OCI-LY7 (cell line): ENCODE data around the gene FHOD3. TPM values are rescaled to one million over a fixed set of nuclear protein-coding genes. Genes with fewer than 3 reads are reported as not detected.
A peak's percentile ranks its signal among the peaks of the same experiment; 100 is the strongest.

ENCODE experiments used
- BruUV-seq: library from RNA; stranded (reverse); fragments of 400-500 nt; replicated peaks from 2 replicates; lab custom pipeline; 2021; lab: Mats Ljungman, UMichigan
- CTCF ChIA-PET: fragments of 300-600 bp; sonication (Branson Sonifier 250); formaldehyde crosslinking; loops from one replicate; lab custom pipeline; 2022; ENCODE audit warnings: antibody characterized with exemption; ENCODE audit not compliant: unreplicated experiment; lab: Charles Lee
- POLR2A ChIA-PET: fragments of 300-600 bp; sonication (Branson Sonifier 250); formaldehyde crosslinking; loops from one replicate; lab custom pipeline; 2022; ENCODE audit warnings: antibody characterized with exemption; lab: Charles Lee
- DNase-seq: peaks from one replicate; pipeline ENCODE4 v3.0.0-alpha.2; 2015; ENCODE audit warnings: low spot score
- H2AFZ ChIP-seq: fragments of 200-600 bp; sonication (generic), shearing (Covaris generic); 2 replicates; pipeline ENCODE4 v1.6.1; 2014; ENCODE audit warnings: mild to moderate bottlenecking, antibody characterized with exemption, low read length, moderate library complexity
- H3K27ac ChIP-seq: fragments of 200-600 bp; sonication (generic); 2 replicates; pipeline ENCODE4 v1.5.1; 2014; ENCODE audit warnings: mixed run types, low read depth, mild to moderate bottlenecking, moderate library complexity, low read length, inconsistent platforms; ENCODE audit not compliant: poor library complexity, severe bottlenecking
- H3K36me3 ChIP-seq: fragments of 200-600 bp; sonication (generic); 2 replicates; pipeline ENCODE4 v1.6.1; 2014; ENCODE audit warnings: mild to moderate bottlenecking, antibody characterized with exemption, low read length, moderate library complexity, mixed read lengths; ENCODE audit not compliant: insufficient read depth
- H3K4me1 ChIP-seq: fragments of 200-600 bp; sonication (generic); 2 replicates; pipeline ENCODE4 v1.5.1; 2014; ENCODE audit warnings: mild to moderate bottlenecking, low read length; ENCODE audit not compliant: insufficient read depth, poor library complexity, severe bottlenecking
- H3K4me2 ChIP-seq: fragments of 200-600 bp; sonication (generic); 2 replicates; pipeline ENCODE4 v1.6.1; 2014; ENCODE audit warnings: mild to moderate bottlenecking, low read length
- H3K4me3 ChIP-seq: fragments of 200-600 bp; sonication (generic); 2 replicates; pipeline ENCODE4 v1.5.1; 2014; ENCODE audit warnings: mild to moderate bottlenecking, low read depth, low read length; ENCODE audit not compliant: poor library complexity, severe bottlenecking
- H3K79me2 ChIP-seq: fragments of 200-600 bp; sonication (generic); 2 replicates; pipeline ENCODE4 v1.6.1; 2016; ENCODE audit warnings: low read depth, mild to moderate bottlenecking, low read length, moderate library complexity, mixed read lengths; ENCODE audit not compliant: insufficient read depth
- H3K9me2 ChIP-seq: fragments of 200-600 bp; sonication (generic); 2 replicates; pipeline ENCODE4 v1.6.1; 2016; ENCODE audit warnings: mild to moderate bottlenecking, low read length, mixed read lengths; ENCODE audit not compliant: insufficient read depth
- H3K9me3 ChIP-seq: fragments of 200-600 bp; sonication (generic); 2 replicates; pipeline ENCODE4 v1.6.1; 2014; ENCODE audit warnings: mild to moderate bottlenecking, mixed run types, low read length, mixed read lengths
- H4K20me1 ChIP-seq: fragments of 200-600 bp; sonication (generic); 2 replicates; pipeline ENCODE4 v1.6.1; 2014; ENCODE audit warnings: mild to moderate bottlenecking, antibody characterized with exemption, low read length, moderate library complexity, mixed read lengths; ENCODE audit not compliant: insufficient read depth
- EZH2phosphoT487 ChIP-seq: fragments of 200-600 bp; sonication (generic); IDR thresholded peaks from 2 replicates; pipeline ENCODE4 v1.6.1; 2018; ENCODE audit warnings: low read depth, borderline replicate concordance, mild to moderate bottlenecking, mixed run types, antibody characterized with exemption, low read length, moderate library complexity, mixed read lengths
- intact Hi-C: fragments of 100-400 bp; cut with micrococcal nuclease; formaldehyde crosslinking; loops from one replicate; pipeline ENCODE4 v1.10.0; 2022; ENCODE audit not compliant: unreplicated experiment
- total RNA-seq, 2 experiments: library from RNA; depleted of rRNA in 1 of 2; stranded (reverse); fragments of >200 nt in 1 of 2; shearing (Covaris generic) in 1 of 2; gene quantifications; 2 replicates each; pipeline ENCODE4 v1.2.3, GENCODE V29; 2014 to 2022
- TF ChIP-seq, protein P1 (sequence below): fragments of 200-600 bp; sonication (generic); conservative IDR thresholded peaks from 2 replicates; pipeline ENCODE4 v1.5.1; 2014; ENCODE audit warnings: mild to moderate bottlenecking, antibody characterized with exemption, low read length, moderate library complexity, mixed read lengths

The FHOD3 gene
- total RNA-seq, 2 experiments from 2014 or later, result 0.06 to 2.4 TPM

- no peak overlapping the region for H3K4me2 ChIP-seq
- no peaks in the 10 kb centered on the region for H3K79me2 ChIP-seq
- intact Hi-C loops, result no loop called here
- no peaks in the 10 kb centered on the region for H3K4me1 ChIP-seq
- CTCF ChIA-PET, result no interaction called here
- H3K4me3 ChIP-seq, result no peak overlapping the region
- TF ChIP-seq, protein P1, sequence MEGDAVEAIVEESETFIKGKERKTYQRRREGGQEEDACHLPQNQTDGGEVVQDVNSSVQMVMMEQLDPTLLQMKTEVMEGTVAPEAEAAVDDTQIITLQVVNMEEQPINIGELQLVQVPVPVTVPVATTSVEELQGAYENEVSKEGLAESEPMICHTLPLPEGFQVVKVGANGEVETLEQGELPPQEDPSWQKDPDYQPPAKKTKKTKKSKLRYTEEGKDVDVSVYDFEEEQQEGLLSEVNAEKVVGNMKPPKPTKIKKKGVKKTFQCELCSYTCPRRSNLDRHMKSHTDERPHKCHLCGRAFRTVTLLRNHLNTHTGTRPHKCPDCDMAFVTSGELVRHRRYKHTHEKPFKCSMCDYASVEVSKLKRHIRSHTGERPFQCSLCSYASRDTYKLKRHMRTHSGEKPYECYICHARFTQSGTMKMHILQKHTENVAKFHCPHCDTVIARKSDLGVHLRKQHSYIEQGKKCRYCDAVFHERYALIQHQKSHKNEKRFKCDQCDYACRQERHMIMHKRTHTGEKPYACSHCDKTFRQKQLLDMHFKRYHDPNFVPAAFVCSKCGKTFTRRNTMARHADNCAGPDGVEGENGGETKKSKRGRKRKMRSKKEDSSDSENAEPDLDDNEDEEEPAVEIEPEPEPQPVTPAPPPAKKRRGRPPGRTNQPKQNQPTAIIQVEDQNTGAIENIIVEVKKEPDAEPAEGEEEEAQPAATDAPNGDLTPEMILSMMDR, result no peak
- TF ChIP-seq EZH2phosphoT487, result no peak
- no peaks in the 10 kb centered on the region for H3K9me2 ChIP-seq
- no peaks in the 10 kb centered on the region for H3K36me3 ChIP-seq
- H3K9me3 ChIP-seq, result no peaks in the 10 kb centered on the region
- BruUV-seq, result no TSS peak
- no peak overlapping the region for H2AFZ ChIP-seq
- POLR2A ChIA-PET, result no interaction called here
- H4K20me1 ChIP-seq, result no peaks in the 10 kb centered on the region
- H3K27ac ChIP-seq, result no peak overlapping the region
- DNase-seq, result no peak
Observed at GRCh38 chr18:36415625-36416024, 118.1 kb downstream of the FHOD3 start.

DNA sequence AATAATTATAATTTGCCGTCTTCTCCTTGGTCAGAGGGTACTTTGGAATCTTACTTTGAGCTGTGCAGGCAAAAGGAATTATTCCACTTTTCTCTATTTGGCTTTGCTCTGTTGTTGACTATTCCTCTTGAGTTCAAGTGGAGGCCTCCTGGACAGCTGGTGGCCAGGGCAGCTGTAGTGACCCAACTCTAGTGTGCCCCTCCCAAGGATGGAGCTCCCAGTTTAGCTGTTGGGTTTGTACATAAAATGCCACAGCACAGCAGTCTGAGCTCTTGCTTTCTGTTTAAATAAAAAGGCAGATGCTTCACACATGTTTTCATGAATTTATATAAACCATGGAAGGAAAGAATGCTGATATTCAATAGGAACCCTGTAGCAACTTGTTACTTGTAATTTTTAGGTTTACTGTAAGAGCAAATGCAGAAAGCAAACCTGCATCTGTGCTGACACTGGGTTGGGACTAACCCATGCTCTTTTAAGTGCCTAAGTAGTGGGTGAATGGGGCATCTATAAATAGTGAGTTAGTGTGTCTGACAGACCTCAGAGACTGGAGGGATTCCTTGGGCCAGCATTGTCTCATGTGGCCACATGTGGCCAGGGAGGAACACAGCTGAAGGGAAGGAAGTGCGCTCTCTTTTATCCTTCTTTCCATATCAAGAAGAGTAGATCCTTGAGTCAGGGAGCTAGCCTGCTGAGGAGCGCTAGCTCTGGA, 121.8 kb downstream of the FHOD3 start:
- Histone ChIP-seq H2AFZ (no peak overlapping the region), H3K79me2 (no peaks in the 10 kb centered on the region), H3K4me2 (no peak overlapping the region), H3K27ac (no peak overlapping the region), H3K4me3 (no peak overlapping the region), H3K36me3 (no peaks in the 10 kb centered on the region), H3K9me2 (no peaks in the 10 kb centered on the region), H3K4me1 (no peaks in the 10 kb centered on the region), H3K9me3 (no peaks in the 10 kb centered on the region), H4K20me1 (no peaks in the 10 kb centered on the region)
- ChIA-PET POLR2A (no interaction called here), CTCF (no interaction called here)
- no peak for DNase-seq
- intact Hi-C loops, result no loop called here
- no TSS peak for BruUV-seq
- TF ChIP-seq EZH2phosphoT487, result no peak
- TF ChIP-seq, protein P1, result no peak

DNA sequence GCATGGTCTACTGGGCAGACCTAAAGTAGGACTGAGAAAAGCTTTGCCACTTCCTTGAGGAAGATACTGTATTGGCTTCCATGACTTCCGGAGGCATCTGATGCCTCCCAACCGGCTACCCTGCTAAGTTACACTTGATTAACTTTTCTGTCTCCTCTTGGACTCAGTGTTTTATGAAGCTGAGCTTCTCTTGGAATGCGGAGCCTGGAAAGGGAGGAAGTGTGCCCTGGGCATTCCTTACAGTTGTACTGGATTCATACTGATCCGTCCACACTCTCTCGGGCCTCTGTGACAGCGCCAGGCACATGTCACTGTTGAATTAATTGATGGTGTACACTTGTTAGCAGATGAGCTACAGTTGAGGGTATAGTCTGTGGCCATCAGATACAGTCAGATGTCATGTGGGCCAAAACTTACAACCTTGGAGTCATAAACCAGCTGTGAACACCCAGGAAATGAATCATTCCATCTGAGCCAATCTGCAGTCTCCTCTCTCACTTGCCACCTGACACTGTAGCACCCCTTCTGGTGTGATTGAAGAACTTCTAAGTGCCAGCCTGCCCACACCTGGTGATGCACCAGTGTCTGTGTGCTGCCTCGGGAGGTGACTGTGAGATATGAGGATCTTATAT, 122.5 kb downstream of the FHOD3 start:
- CTCF ChIA-PET, result no interaction called here
- no peaks in the 10 kb centered on the region for H3K4me1 ChIP-seq
- no peaks in the 10 kb centered on the region for H4K20me1 ChIP-seq
- no peaks in the 10 kb centered on the region for H3K36me3 ChIP-seq
- H3K79me2 ChIP-seq, result no peaks in the 10 kb centered on the region
- POLR2A ChIA-PET, result interaction anchor here (0.6 kb wide), 1 partner anchor 15 kb away, joined by 3 read pairs; no protein-coding TSS in a partner anchor
- H3K27ac ChIP-seq, result no peak overlapping the region
- no peak overlapping the region for H3K4me2 ChIP-seq
- no peak overlapping the region for H2AFZ ChIP-seq
- TF ChIP-seq, protein P1, result 0 out of 2 replicates have a peak, but pooled peaks have one; percentile 21
- TF ChIP-seq EZH2phosphoT487, result no peak
- H3K9me2 ChIP-seq, result no peaks in the 10 kb centered on the region
- no peak overlapping the region for H3K4me3 ChIP-seq
- intact Hi-C loops, result no loop called here
- no TSS peak for BruUV-seq
- H3K9me3 ChIP-seq, result no peaks in the 10 kb centered on the region
- peak; percentile 1 for DNase-seq
